ENCODE measurements around the gene SOX18. TPM values are rescaled to one million over a fixed set of nuclear protein-coding genes. Genes with fewer than 3 reads are reported as not detected.

SOX18 gene
- total and polyA plus RNA-seq, 2 of the 13 experiments (the other 11 are each of a cell fraction or from before 2014, with no cell fraction given), result 1.6 to 1.9 TPM

DNA sequence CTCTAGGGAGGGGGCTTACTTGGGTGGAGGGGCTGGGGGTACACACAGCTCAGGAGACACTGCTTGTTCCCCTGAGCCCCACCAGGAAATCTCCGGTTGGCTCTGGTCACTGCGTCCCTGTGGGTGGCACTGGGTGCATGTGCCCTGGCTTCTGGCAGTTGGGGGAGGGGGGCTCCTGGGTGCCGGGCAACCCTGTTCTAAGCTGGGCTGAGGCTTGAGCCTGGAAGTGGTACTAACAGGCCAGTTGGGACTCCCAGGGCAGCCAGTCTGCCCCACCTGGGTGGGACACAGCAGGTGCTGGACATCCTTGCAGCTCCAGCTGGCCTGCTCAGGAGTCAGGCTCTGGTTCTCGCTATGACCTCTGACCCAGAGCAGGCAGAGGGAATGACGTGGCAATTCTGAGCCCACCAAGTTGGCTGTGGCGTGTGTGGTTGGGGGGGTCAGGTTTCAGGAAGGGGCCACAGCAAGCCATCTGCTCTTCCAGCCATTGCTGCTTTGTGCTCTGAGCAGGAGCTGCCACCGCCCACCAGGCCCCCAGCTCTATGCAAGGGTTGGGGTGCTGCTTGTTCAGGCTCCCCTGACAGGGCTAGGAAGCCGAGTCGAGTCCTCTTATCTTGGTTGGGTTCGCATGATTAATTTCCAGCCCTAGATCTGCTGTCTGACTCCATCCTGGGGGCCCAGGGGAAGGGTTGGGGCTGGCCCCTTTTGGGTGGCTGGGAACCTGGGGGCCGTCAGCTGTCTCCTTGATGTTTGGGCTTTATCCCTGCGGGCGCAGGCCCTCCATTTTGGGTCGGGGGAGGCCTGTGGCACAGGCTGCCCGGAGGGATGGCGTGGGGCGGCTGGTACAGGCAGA, 12.9 kb downstream of the SOX18 start (continued):
- TF ChIP-seq, protein P1, sequence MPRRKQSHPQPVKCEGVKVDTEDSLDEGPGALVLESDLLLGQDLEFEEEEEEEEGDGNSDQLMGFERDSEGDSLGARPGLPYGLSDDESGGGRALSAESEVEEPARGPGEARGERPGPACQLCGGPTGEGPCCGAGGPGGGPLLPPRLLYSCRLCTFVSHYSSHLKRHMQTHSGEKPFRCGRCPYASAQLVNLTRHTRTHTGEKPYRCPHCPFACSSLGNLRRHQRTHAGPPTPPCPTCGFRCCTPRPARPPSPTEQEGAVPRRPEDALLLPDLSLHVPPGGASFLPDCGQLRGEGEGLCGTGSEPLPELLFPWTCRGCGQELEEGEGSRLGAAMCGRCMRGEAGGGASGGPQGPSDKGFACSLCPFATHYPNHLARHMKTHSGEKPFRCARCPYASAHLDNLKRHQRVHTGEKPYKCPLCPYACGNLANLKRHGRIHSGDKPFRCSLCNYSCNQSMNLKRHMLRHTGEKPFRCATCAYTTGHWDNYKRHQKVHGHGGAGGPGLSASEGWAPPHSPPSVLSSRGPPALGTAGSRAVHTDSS (CRISPR knock-in tag; conservative IDR thresholded peaks at IDR 0.05), result no peak
- TF ChIP-seq ZNF788 (CRISPR knock-in tag; IDR thresholded peaks at IDR 0.05; ENCODE audit: borderline replicate concordance) (no peak), MTF2 (CRISPR knock-in tag; IDR thresholded peaks at IDR 0.05; ENCODE audit: borderline replicate concordance) (peak; percentile 45; the same call in 1 of the 2 replicates), ARNT2 (CRISPR knock-in tag; IDR thresholded peaks at IDR 0.05; ENCODE audit: low read depth) (peak; percentile 44; the same call in 1 of the 2 replicates), ATM (IDR thresholded peaks at IDR 0.05; ENCODE audit: borderline replicate concordance) (no peak), SOX13 (IDR thresholded peaks at IDR 0.05) (no peak), SOX13 (CRISPR knock-in tag; conservative IDR thresholded peaks at IDR 0.05 in 1 of 2, IDR thresholded peaks at IDR 0.05 in 1 of 2) (peak in 1 of 2 experiments; percentile 23; a peak in 2 of 4 replicates), TP53 (CRISPR knock-in tag; conservative IDR thresholded peaks at IDR 0.05) (0 out of 2 replicates have a peak, but pooled peaks have one; percentile 4), ZNF720 (CRISPR knock-in tag; IDR thresholded peaks at IDR 0.05) (0 out of 2 replicates have a peak, but pooled peaks have one; percentile 22), PCBP2 (optimal IDR thresholded peaks at IDR 0.05; ENCODE audit: low read depth, low read length, poor library complexity, severe bottlenecking) (peak; percentile 19), REPIN1 (CRISPR knock-in tag; IDR thresholded peaks at IDR 0.05; ENCODE audit: borderline replicate concordance, low read depth) (no peak), ZNF260 (CRISPR knock-in tag; IDR thresholded peaks at IDR 0.05; ENCODE audit: borderline replicate concordance, low read depth) (no peak; the same call in 1 of the 2 replicates), FOXK2 (IDR thresholded peaks at IDR 0.05) (no peak), HOXA5 (CRISPR knock-in tag; IDR thresholded peaks at IDR 0.05) (0 out of 2 replicates have a peak, but pooled peaks have one; percentile 15), RELA (CRISPR knock-in tag; IDR thresholded peaks at IDR 0.05) (0 out of 2 replicates have a peak, but pooled peaks have one; percentile 50), PHB2 (IDR thresholded peaks at IDR 0.05; ENCODE audit: partially characterized antibody) (no peak), ZNF563 (CRISPR knock-in tag; IDR thresholded peaks at IDR 0.05) (peak; percentile 94; the same call in 1 of the 2 replicates), ZNF101 (CRISPR knock-in tag; IDR thresholded peaks at IDR 0.05; ENCODE audit: borderline replicate concordance, low read depth) (no peak), ZNF333 (CRISPR knock-in tag; IDR thresholded peaks at IDR 0.05; ENCODE audit: borderline replicate concordance) (peak; percentile 93), TSC22D2 (CRISPR knock-in tag; IDR thresholded peaks at IDR 0.05; ENCODE audit: borderline replicate concordance) (no peak; the same call in 1 of the 2 replicates), ZMYM3 (CRISPR knock-in tag; IDR thresholded peaks at IDR 0.05) (no peak), RAD51 (IDR thresholded peaks at IDR 0.05; ENCODE audit: borderline replicate concordance) (no peak), PITX1 (CRISPR knock-in tag; IDR thresholded peaks at IDR 0.05) (peak; percentile 30; the same call in 1 of the 2 replicates)
- TF ChIP-seq, protein P2, sequence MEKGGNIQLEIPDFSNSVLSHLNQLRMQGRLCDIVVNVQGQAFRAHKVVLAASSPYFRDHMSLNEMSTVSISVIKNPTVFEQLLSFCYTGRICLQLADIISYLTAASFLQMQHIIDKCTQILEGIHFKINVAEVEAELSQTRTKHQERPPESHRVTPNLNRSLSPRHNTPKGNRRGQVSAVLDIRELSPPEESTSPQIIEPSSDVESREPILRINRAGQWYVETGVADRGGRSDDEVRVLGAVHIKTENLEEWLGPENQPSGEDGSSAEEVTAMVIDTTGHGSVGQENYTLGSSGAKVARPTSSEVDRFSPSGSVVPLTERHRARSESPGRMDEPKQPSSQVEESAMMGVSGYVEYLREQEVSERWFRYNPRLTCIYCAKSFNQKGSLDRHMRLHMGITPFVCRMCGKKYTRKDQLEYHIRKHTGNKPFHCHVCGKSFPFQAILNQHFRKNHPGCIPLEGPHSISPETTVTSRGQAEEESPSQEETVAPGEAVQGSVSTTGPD (CRISPR knock-in tag; IDR thresholded peaks at IDR 0.05), result 0 out of 2 replicates have a peak, but pooled peaks have one; percentile 68
- TF ChIP-seq, protein P3, sequence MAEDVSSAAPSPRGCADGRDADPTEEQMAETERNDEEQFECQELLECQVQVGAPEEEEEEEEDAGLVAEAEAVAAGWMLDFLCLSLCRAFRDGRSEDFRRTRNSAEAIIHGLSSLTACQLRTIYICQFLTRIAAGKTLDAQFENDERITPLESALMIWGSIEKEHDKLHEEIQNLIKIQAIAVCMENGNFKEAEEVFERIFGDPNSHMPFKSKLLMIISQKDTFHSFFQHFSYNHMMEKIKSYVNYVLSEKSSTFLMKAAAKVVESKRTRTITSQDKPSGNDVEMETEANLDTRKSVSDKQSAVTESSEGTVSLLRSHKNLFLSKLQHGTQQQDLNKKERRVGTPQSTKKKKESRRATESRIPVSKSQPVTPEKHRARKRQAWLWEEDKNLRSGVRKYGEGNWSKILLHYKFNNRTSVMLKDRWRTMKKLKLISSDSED (CRISPR knock-in tag; IDR thresholded peaks at IDR 0.05), result no peak

All from HepG2 (cell line).